Loucy (cell line): Measurements from ENCODE around the gene CEP85L.

Source experiments
- H2AFZ ChIP-seq: fragments of 200-600 bp; sonication (generic); 2 replicates; pipeline ENCODE4 v1.6.0; 2016; ENCODE audit warnings: antibody characterized with exemption, mild to moderate bottlenecking, low read length, moderate library complexity
- H3F3A ChIP-seq: fragments of 200-600 bp; 2 replicates; pipeline ENCODE4 v1.6.0; 2016; ENCODE audit warnings: antibody characterized with exemption, low read depth, mild to moderate bottlenecking
- H3K27me3 ChIP-seq: fragments of 200-600 bp; sonication (generic); 2 replicates; pipeline ENCODE4 v1.6.1; 2014; ENCODE audit warnings: low read length, mild to moderate bottlenecking; ENCODE audit not compliant: insufficient read depth, poor library complexity, severe bottlenecking
- H3K36me3 ChIP-seq: fragments of 200-600 bp; sonication (generic); 2 replicates; pipeline ENCODE4 v1.6.1; 2016; ENCODE audit warnings: low read length; ENCODE audit not compliant: insufficient read depth
- H3K4me1 ChIP-seq: fragments of 200-600 bp; sonication (generic); 2 replicates; pipeline ENCODE4 v1.5.1; 2014; ENCODE audit warnings: low read length, mild to moderate bottlenecking; ENCODE audit not compliant: insufficient read depth, poor library complexity, severe bottlenecking
- H3K4me2 ChIP-seq: fragments of 200-600 bp; sonication (generic); 2 replicates; pipeline ENCODE4 v1.6.0; 2014; ENCODE audit warnings: antibody characterized with exemption, low read length, low read depth, mild to moderate bottlenecking; ENCODE audit not compliant: poor library complexity, severe bottlenecking
- H3K4me3 ChIP-seq: fragments of 200-600 bp; sonication (generic); 2 replicates; pipeline ENCODE4 v1.5.1; 2014; ENCODE audit warnings: low read length, mild to moderate bottlenecking, mixed read lengths; ENCODE audit not compliant: poor library complexity, severe bottlenecking
- H3K79me2 ChIP-seq: fragments of 200-600 bp; sonication (generic); 2 replicates; pipeline ENCODE4 v1.6.1; 2014; ENCODE audit warnings: low read length; ENCODE audit not compliant: insufficient read depth
- H3K9ac ChIP-seq: fragments of 200-600 bp; sonication (generic); 2 replicates; pipeline ENCODE4 v1.6.0; 2014; ENCODE audit warnings: mild to moderate bottlenecking, low read depth, low read length, moderate library complexity; ENCODE audit not compliant: poor library complexity, severe bottlenecking
- H3K9me2 ChIP-seq: fragments of 200-600 bp; sonication (generic); replicated peaks from 2 replicates; pipeline ENCODE4 v1.6.1; 2016; ENCODE audit warnings: low read depth, low read length, mixed read lengths
- H3K9me3 ChIP-seq: fragments of 200-600 bp; sonication (generic); 2 replicates; pipeline ENCODE4 v1.6.1; 2014; ENCODE audit warnings: mild to moderate bottlenecking, antibody characterized with exemption, low read length, low read depth; ENCODE audit not compliant: insufficient read depth
- H4K20me1 ChIP-seq: fragments of 200-600 bp; sonication (generic); 2 replicates; pipeline ENCODE4 v1.6.0; 2014; ENCODE audit warnings: antibody characterized with exemption, low read length, mild to moderate bottlenecking; ENCODE audit not compliant: insufficient read depth, poor library complexity, severe bottlenecking
- EZH2phosphoT487 ChIP-seq: fragments of 200-600 bp; IDR thresholded peaks from 2 replicates; pipeline ENCODE4 v1.6.1; 2018; ENCODE audit warnings: antibody characterized with exemption, mild to moderate bottlenecking, moderate library complexity, borderline replicate concordance
- TF ChIP-seq, protein P1 (sequence below): fragments of 200-600 bp; sonication (generic); conservative IDR thresholded peaks from 2 replicates; pipeline ENCODE4 v1.5.1; 2014; ENCODE audit warnings: mild to moderate bottlenecking, antibody characterized with exemption, low read length

The CEP85L gene

DNA sequence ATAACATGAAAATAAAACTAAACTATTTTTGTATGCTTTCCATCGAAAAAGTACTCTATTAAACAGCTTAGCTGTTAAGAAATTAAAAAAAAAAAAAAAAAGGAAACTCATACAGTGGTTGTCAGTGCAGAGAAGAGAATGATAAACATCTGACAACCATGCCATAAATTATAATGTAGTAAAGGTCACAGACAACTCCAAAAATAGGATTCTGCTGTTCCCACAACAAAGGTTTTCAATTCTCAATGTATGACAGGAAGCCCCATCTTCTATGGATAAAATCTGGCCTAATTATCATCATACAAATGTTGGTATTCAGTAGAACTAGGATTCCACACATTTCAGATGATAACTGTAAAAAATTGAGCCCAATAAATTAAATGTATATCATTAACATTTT lies 98.3 kb downstream of the CEP85L start:
- H3K4me3 ChIP-seq: no peak overlapping the region
- no peaks in the 10 kb centered on the region for H3K9me2 ChIP-seq
- peak overlapping the region; percentile 32 for H3K4me2 ChIP-seq
- peaks cover 3% of the 10 kb centered on the region; the same call in 1 of the 2 replicates for H3K36me3 ChIP-seq
- H2AFZ ChIP-seq: no peak overlapping the region
- H3F3A ChIP-seq: peaks cover under 1% of the 10 kb centered on the region; the same call in 1 of the 2 replicates
- no peaks in the 10 kb centered on the region for H3K27me3 ChIP-seq
- no peaks in the 10 kb centered on the region for H3K9me3 ChIP-seq
- no peaks in the 10 kb centered on the region for H4K20me1 ChIP-seq
- TF ChIP-seq, protein P1, sequence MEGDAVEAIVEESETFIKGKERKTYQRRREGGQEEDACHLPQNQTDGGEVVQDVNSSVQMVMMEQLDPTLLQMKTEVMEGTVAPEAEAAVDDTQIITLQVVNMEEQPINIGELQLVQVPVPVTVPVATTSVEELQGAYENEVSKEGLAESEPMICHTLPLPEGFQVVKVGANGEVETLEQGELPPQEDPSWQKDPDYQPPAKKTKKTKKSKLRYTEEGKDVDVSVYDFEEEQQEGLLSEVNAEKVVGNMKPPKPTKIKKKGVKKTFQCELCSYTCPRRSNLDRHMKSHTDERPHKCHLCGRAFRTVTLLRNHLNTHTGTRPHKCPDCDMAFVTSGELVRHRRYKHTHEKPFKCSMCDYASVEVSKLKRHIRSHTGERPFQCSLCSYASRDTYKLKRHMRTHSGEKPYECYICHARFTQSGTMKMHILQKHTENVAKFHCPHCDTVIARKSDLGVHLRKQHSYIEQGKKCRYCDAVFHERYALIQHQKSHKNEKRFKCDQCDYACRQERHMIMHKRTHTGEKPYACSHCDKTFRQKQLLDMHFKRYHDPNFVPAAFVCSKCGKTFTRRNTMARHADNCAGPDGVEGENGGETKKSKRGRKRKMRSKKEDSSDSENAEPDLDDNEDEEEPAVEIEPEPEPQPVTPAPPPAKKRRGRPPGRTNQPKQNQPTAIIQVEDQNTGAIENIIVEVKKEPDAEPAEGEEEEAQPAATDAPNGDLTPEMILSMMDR: no peak
- no peak for TF ChIP-seq EZH2phosphoT487
- H3K79me2 ChIP-seq: peaks cover 43% of the 10 kb centered on the region
- H3K9ac ChIP-seq: no peak overlapping the region
- peaks cover 36% of the 10 kb centered on the region for H3K4me1 ChIP-seq

DNA sequence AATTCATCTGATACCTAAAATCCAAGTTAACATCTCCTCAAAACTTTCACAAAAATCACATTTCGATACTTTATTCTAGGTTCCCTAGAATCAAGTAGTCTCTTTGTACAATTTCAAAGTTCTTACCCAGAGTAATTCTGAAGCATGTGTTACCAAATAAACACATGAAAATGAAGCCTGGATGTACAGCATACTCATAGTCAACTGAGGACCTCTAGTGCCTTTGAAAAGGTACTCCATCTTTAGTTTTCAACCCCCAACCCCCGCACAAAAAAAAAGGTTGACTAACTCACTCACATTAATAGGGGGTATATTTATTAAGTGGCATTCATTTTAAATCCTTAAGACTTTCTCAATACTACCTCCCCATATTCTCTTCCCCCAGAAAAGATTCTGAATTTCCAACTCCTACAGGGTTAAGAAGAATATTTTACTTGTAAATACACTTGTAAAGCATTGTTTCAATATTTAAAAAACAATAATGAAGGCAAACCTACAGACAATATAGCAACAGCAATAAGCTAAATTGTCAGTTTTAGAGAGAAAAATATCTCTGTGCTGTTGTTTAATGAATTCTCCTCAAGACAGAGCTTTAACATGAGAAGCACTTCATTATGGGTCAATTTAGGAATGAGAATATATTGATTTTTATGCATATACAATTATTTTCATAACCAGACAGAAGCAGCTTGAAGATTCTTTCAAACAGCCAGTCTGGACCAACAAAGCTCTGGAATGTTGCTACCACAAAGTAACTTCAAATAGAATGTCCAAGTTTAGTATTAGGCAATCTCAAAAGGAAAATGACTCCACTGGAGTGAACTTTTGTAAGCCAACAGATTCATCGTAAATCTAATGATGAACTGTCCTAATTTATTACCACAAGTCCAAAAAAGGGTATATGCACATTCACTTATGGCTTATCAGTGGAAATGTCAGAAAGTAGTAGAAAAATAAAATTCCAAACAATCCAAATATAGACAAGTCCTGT lies 100.0 kb downstream of the CEP85L start:
- TF ChIP-seq EZH2phosphoT487: no peak
- TF ChIP-seq, protein P1: peak; percentile 78
- H3K9ac ChIP-seq: no peak overlapping the region
- no peaks in the 10 kb centered on the region for H3F3A ChIP-seq
- H3K79me2 ChIP-seq: peaks cover 38% of the 10 kb centered on the region; the same call in 1 of the 2 replicates
- no peaks in the 10 kb centered on the region for H4K20me1 ChIP-seq
- peaks cover 24% of the 10 kb centered on the region for H3K4me1 ChIP-seq
- H3K9me2 ChIP-seq: no peaks in the 10 kb centered on the region
- H2AFZ ChIP-seq: no peak overlapping the region
- H3K4me2 ChIP-seq: no peak overlapping the region
- H3K36me3 ChIP-seq: peaks cover 3% of the 10 kb centered on the region; the same call in 1 of the 2 replicates
- no peaks in the 10 kb centered on the region for H3K9me3 ChIP-seq
- no peaks in the 10 kb centered on the region for H3K27me3 ChIP-seq
- no peak overlapping the region for H3K4me3 ChIP-seq

DNA sequence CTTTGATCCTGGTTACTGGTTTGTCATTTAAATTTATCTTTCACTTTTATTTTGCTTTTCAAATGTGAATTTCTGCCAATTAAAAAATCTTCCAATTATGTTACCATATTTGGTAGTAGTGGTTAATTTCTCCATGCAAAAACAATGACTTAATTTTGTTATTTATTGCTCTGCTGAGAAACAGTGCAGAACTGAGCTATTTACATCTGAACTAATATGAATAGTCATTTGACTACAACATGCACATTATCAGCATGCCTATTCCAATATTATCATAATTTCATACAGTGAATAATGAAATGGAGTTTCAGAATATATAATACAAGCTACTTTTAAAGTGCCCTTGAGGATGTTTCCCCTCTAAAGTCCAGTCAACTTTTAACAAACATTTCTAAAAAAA lies 102.8 kb downstream of the CEP85L start:
- Histone ChIP-seq H2AFZ (no peak overlapping the region), H3K36me3 (no peaks in the 10 kb centered on the region), H3K27me3 (no peaks in the 10 kb centered on the region), H3K79me2 (peaks cover 34% of the 10 kb centered on the region; the same call in 1 of the 2 replicates), H3K4me2 (no peak overlapping the region), H3K9ac (no peak overlapping the region), H3K4me3 (no peak overlapping the region), H4K20me1 (no peaks in the 10 kb centered on the region), H3F3A (no peaks in the 10 kb centered on the region), H3K4me1 (peaks cover 21% of the 10 kb centered on the region), H3K9me2 (no peaks in the 10 kb centered on the region), H3K9me3 (no peaks in the 10 kb centered on the region)
- TF ChIP-seq, protein P1: no peak
- no peak for TF ChIP-seq EZH2phosphoT487
